MCF 10A (cell line): ENCODE data around the gene MRPL32. TPM values are rescaled to one million over a fixed set of nuclear protein-coding genes. Genes with fewer than 3 reads are reported as not detected.

Experiments used
- BruUV-seq: library from RNA; stranded (reverse); fragments of 400-500 nt; replicated peaks from 2 replicates; lab custom pipeline; 2021; lab: Mats Ljungman, UMichigan
- CTCF ChIA-PET: fragments of 300-600 bp; sonication (Branson Sonifier 250); formaldehyde crosslinking; extraction: SDS; loops from one replicate; lab custom pipeline; 2021; ENCODE audit warnings: antibody characterized with exemption, inconsistent platforms; lab: Yijun Ruan, JAX
- POLR2A ChIA-PET: fragments of 300-600, 350-650 bp; sonication (Branson Sonifier 250); formaldehyde crosslinking; extraction: SDS; loops from one replicate; lab custom pipeline; 2020; ENCODE audit warnings: antibody characterized with exemption, inconsistent platforms; lab: Yijun Ruan, JAX
- DNase-seq: peaks from one replicate; pipeline ENCODE4 v3.0.0-alpha.2; 2018; ENCODE audit not compliant: unreplicated experiment
- H3K27ac Mint-ChIP-seq: one replicate; pipeline ENCODE4 v1.8.0; 2022; ENCODE audit warnings: mild to moderate bottlenecking, low read depth, mixed read lengths; ENCODE audit not compliant: unreplicated experiment
- H3K27me3 Mint-ChIP-seq: one replicate; pipeline ENCODE4 v1.8.0; 2022; ENCODE audit warnings: mixed read lengths; ENCODE audit not compliant: insufficient read depth, unreplicated experiment
- H3K36me3 Mint-ChIP-seq: one replicate; pipeline ENCODE4 v1.8.0; 2022; ENCODE audit warnings: mild to moderate bottlenecking, moderate library complexity, mixed read lengths; ENCODE audit not compliant: insufficient read depth, unreplicated experiment
- H3K4me1 Mint-ChIP-seq: one replicate; pipeline ENCODE4 v1.8.0; 2022; ENCODE audit warnings: mixed read lengths; ENCODE audit not compliant: insufficient read depth, unreplicated experiment
- H3K4me3 Mint-ChIP-seq: one replicate; pipeline ENCODE4 v1.8.0; 2022; ENCODE audit warnings: mild to moderate bottlenecking, moderate library complexity, mixed read lengths; ENCODE audit not compliant: unreplicated experiment
- H3K9me3 Mint-ChIP-seq: one replicate; pipeline ENCODE4 v1.8.0; 2022; ENCODE audit warnings: mixed read lengths; ENCODE audit not compliant: unreplicated experiment
- CTCF ChIP-seq: fragments of 200-600 bp; IDR thresholded peaks from one replicate; pipeline ENCODE4 v1.8.0; 2022; ENCODE audit warnings: antibody characterized with exemption, mild to moderate bottlenecking; ENCODE audit not compliant: unreplicated experiment
- intact Hi-C: fragments of 100-400 bp; cut with micrococcal nuclease; formaldehyde crosslinking; loops from 2 replicates; pipeline ENCODE4 v1.14.1; 2022
- total RNA-seq: library from RNA; stranded (reverse); gene quantifications from 2 replicates; pipeline ENCODE4 v1.2.3, GENCODE V29; 2022

MRPL32 gene
- total RNA-seq, 1 experiment from 2014 or later: 82.0 TPM

- no TSS peak for BruUV-seq
- peak overlapping the region; percentile 18 for H3K27ac Mint-ChIP-seq
- no peaks in the 10 kb centered on the region for H3K36me3 Mint-ChIP-seq
- H3K9me3 Mint-ChIP-seq: no peaks in the 10 kb centered on the region
- ChIA-PET POLR2A (interaction anchor here (1.6 kb wide), 1 partner anchor 32 kb away, joined by 4 read pairs; no protein-coding TSS in a partner anchor), CTCF (interaction anchor here (0.5 to 2.1 kb wide), 2 partner anchors 24 to 1043 kb away, joined by 3 to 6 read pairs; no protein-coding TSS in a partner anchor)
- no peak overlapping the region for H3K4me3 Mint-ChIP-seq
- H3K27me3 Mint-ChIP-seq: no peaks in the 10 kb centered on the region
- intact Hi-C loops: no loop called here
- peak; percentile 55 for DNase-seq
- no peak for TF ChIP-seq CTCF
- H3K4me1 Mint-ChIP-seq: peaks cover 22% of the 10 kb centered on the region
Measured at GRCh38 chr7:42964849-42965805, 33.0 kb downstream of the MRPL32 start.

- intact Hi-C loops: no loop called here
- H3K36me3 Mint-ChIP-seq: no peaks in the 10 kb centered on the region
Measured at GRCh38 chr7:42967391-42967790, 35.2 kb downstream of the MRPL32 start.

GRCh38 chr7:42972699-42973500, 40.7 kb downstream of the MRPL32 start:
- no peak for TF ChIP-seq CTCF
- no peaks in the 10 kb centered on the region for H3K9me3 Mint-ChIP-seq
- peak overlapping the region; percentile 73 for H3K27ac Mint-ChIP-seq
- BruUV-seq: no TSS peak
- no peaks in the 10 kb centered on the region for H3K36me3 Mint-ChIP-seq
- CTCF ChIA-PET: interaction anchor here (1.2 kb wide), 1 partner anchor 31 kb away, joined by 5 read pairs; no protein-coding TSS in a partner anchor
- intact Hi-C loops: no loop called here
- no peaks in the 10 kb centered on the region for H3K27me3 Mint-ChIP-seq
- no peak overlapping the region for H3K4me3 Mint-ChIP-seq
- DNase-seq: peak; percentile 84
- POLR2A ChIA-PET: interaction anchor here (1.2 to 1.3 kb wide), 2 partner anchors 8 to 13 kb away, joined by 3 to 5 read pairs; no protein-coding TSS in a partner anchor
- H3K4me1 Mint-ChIP-seq: no peaks in the 10 kb centered on the region

More at GRCh38 chr7:42967391-42967790, 35.2 kb downstream of the MRPL32 start:
- no peak for TF ChIP-seq CTCF
- Mint-ChIP-seq H3K9me3 (no peaks in the 10 kb centered on the region), H3K4me1 (peaks cover 22% of the 10 kb centered on the region), H3K4me3 (no peak overlapping the region), H3K27me3 (no peaks in the 10 kb centered on the region), H3K27ac (no peak overlapping the region)
- no peak for DNase-seq
- ChIA-PET POLR2A (no interaction called here), CTCF (interaction anchor here (0.6 to 0.7 kb wide), 2 partner anchors 25 to 605 kb away, joined by 3 read pairs; no protein-coding TSS in a partner anchor)
- BruUV-seq: no TSS peak
